NT2/D1 (cell line): ENCODE data around the gene MLLT3.

Experiments
- YY1 ChIP-seq: IDR thresholded peaks from 2 replicates; pipeline ENCODE4 v1.6.1; 2011; ENCODE audit not compliant: insufficient read length, insufficient read depth
- ZNF274 ChIP-seq: IDR thresholded peaks from 2 replicates; pipeline ENCODE4 v1.6.1; 2011; ENCODE audit warnings: mild to moderate bottlenecking, low read depth, low read length

DNA sequence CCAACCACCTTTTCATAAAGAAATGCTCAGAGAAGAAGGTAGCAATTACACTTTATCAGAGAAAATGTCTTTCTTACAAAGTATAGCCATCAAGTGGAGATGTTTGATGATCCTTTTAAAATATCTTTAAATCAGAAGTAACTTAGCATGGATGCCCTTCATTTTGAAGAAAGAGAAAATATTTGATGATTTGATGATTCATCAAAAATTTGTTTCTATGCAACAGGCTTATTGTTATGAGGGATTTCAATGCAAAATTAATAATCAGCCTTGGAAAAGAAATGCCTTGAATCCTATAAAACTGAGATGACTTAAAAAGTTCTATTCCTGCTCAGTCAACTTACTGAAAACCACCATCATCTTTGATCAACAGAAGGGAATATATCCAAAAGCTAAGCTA lies 291.6 kb downstream of the MLLT3 start:
- TF ChIP-seq ZNF274 (no peak), YY1 (no peak)
